Measurements from ENCODE around the gene FOXI1. TPM values are rescaled to one million over a fixed set of nuclear protein-coding genes. Genes with fewer than 3 reads are reported as not detected.

FOXI1 gene
- total and polyA plus RNA-seq, 7 donors, result 0.06 TPM; not detected in 6

GRCh38 chr5:170154744-170155143 is 49.0 kb downstream of the FOXI1 start:
- Histone ChIP-seq H3K9me3 (no peaks in the 10 kb centered on the region), H3K27me3 (no peaks in the 10 kb centered on the region), H3K4me3 (no peak overlapping the region), H3K4me1 (peaks cover 0 to 9% (median 0%) of the 10 kb centered on the region in 4 donors), H3K36me3 (no peaks in the 10 kb centered on the region), H3K27ac (no peak overlapping the region)
- intact Hi-C loops (cut with DNase I), result no loop called here
- TF ChIP-seq EP300 (IDR thresholded peaks at IDR 0.05), result no peak
- no peak for TF ChIP-seq POLR2AphosphoS5 (IDR thresholded peaks at IDR 0.05)
- TF ChIP-seq CTCF (IDR thresholded peaks at IDR 0.05), result no peak
- no peak for TF ChIP-seq POLR2A (IDR thresholded peaks at IDR 0.05)
- WGBS, 2 donors, result 39 to 66% methylated on average over 2 of the region's 2 CpGs
- no peak for DNase-seq

- 76 to 88% methylated on average over 3 of the region's 3 CpGs for WGBS, 2 donors
- TF ChIP-seq POLR2AphosphoS5 (IDR thresholded peaks at IDR 0.05), result no peak
- Histone ChIP-seq H3K4me1 (peaks cover 0 to 8% (median 0%) of the 10 kb centered on the region in 4 donors), H3K27me3 (no peaks in the 10 kb centered on the region), H3K27ac (no peak overlapping the region), H3K9me3 (no peaks in the 10 kb centered on the region), H3K36me3 (no peaks in the 10 kb centered on the region), H3K4me3 (no peak overlapping the region)
- intact Hi-C loops (cut with DNase I), result no loop called here
- DNase-seq, result no peak
Observed at GRCh38 chr5:170155771-170156170, 50.1 kb downstream of the FOXI1 start.

- 73 to 80% methylated on average over 5 of the region's 5 CpGs for whole genome bisulfite sequencing, 2 donors
Observed at GRCh38 chr5:170159101-170159698, 53.5 kb downstream of the FOXI1 start.

More at GRCh38 chr5:170159101-170159698, 53.5 kb downstream of the FOXI1 start:
- H3K4me1 ChIP-seq, result no peaks in the 10 kb centered on the region
- H3K27ac ChIP-seq, result no peak overlapping the region
- no peaks in the 10 kb centered on the region for H3K27me3 ChIP-seq
- no peak for DNase-seq
- H3K4me3 ChIP-seq, result no peak overlapping the region
- H3K36me3 ChIP-seq, result no peaks in the 10 kb centered on the region
- intact Hi-C loops (cut with DNase I), result no loop called here
- H3K9me3 ChIP-seq, result no peaks in the 10 kb centered on the region
- TF ChIP-seq CTCF (IDR thresholded peaks at IDR 0.05), result no peak
- TF ChIP-seq EP300 (IDR thresholded peaks at IDR 0.05), result no peak

Other genes with a start within 250 kb of the FOXI1 start
- under 1 TPM in 3 of 4 donors, not detected in 1; under 0.01 to 0.27 (median 0.16) TPM for gene INSYN2B, start 125.4 kb upstream of the FOXI1 start, total RNA-seq
- under 1 TPM in 1 of 3 donors, not detected in 2; 0.03 TPM for gene INSYN2B, start 125.4 kb upstream of the FOXI1 start, polyA plus RNA-seq
- not detected for gene C5orf58, start 127.1 kb downstream of the FOXI1 start, total RNA-seq
- not detected for gene C5orf58, start 127.1 kb downstream of the FOXI1 start, polyA plus RNA-seq
- gene LCP2, start 191.9 kb downstream of the FOXI1 start, total RNA-seq, result 10 to 100 TPM; 10.2 to 17.2 (median 13.6) TPM
- 10 to 100 TPM in 1 of 3 donors, 1 to 10 TPM in 2; 5.4 to 22.3 (median 8.6) TPM for gene LCP2, start 191.9 kb downstream of the FOXI1 start, polyA plus RNA-seq